ENCODE measurements around the gene NCR3LG1. TPM values are rescaled to one million over a fixed set of nuclear protein-coding genes. Genes with fewer than 3 reads are reported as not detected.

NCR3LG1 gene
- 1.0 TPM for total RNA-seq

GRCh38 chr11:17351510-17352176, at the start of gene NCR3LG1:
TSS of gene NCR3LG1 (plus strand) at chr11:17351800. CDS start at chr11:17351970, 170 bp downstream.
- peak; percentile 50 for DNase-seq

- no peak for DNase-seq
Observed at GRCh38 chr11:17313349-17314231, 38.0 kb upstream of the NCR3LG1 start.

DNA sequence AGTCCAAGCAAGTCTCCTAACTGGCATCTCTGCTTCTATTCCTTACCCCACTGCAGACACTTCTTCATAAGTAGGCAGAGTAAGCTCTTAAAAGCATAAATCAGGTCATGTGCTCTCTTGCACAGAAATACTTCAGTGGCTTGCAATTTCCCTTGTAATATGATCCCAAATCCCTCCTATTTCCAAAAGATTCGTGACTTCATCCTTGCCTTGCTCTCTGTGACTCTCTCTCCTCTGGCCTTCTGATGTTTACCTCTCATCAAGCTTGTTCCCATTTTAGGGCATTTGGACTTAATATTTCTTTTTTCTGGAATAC, 37.4 kb upstream of the NCR3LG1 start:
- peak; percentile 9 for DNase-seq

- DNase-seq: no peak
Observed at GRCh38 chr11:17314904-17315426, 36.6 kb upstream of the NCR3LG1 start.

DNA sequence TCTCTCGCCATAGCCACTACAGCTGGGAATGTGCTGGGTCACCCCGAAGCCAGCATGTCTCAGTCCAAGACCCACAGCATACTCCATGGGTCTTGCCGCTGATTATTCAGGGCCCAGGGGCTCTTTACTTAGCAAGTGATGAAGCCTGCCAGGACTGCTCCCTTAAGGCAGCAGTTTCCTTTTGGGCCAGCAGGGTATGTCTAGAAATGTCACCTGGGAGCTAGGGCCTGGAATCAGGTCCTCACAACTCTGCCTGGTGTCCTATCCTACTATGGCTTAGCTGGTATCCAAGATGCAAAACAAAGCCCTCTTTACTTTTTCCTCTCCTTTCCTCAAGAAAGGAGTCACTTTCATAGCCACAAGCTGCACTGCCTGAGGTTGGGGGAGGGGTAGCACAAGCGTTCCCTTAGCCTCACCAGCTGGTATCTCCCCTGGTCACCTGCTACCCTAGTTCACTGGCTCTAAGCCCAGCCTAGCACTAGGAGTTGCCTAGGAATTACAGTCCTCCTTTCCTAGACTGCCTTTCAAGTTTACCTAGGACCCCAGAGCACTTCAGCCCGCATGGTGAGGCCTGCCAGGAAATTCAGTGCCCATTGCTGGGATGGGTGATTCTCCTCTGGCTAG, 22.6 kb upstream of the NCR3LG1 start:
- no peak for DNase-seq

GRCh38 chr11:17331669-17332068, 19.9 kb upstream of the NCR3LG1 start:
- DNase-seq: no peak

GRCh38 chr11:17333799-17334586, 17.6 kb upstream of the NCR3LG1 start:
- DNase-seq: no peak

DNA sequence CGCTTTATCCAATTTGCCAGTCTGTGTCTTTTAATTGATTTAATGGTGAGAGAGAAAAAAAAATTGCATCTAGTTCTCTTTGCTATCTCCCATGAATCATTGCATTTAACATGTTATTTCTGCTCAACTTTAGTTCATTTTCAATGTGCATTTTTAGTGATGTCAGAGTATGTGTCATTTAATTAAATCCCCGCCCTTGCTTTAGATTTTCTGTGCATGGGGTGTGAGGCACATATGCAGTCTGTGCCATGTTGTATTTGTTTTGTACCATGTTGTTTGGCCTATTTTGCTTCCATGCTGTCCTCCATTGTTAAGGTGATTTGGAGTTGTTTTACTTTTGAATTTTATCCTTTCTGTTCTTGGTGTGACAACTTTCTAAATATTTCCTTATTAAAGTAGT, 8.3 kb upstream of the NCR3LG1 start:
- no peak for DNase-seq

DNA sequence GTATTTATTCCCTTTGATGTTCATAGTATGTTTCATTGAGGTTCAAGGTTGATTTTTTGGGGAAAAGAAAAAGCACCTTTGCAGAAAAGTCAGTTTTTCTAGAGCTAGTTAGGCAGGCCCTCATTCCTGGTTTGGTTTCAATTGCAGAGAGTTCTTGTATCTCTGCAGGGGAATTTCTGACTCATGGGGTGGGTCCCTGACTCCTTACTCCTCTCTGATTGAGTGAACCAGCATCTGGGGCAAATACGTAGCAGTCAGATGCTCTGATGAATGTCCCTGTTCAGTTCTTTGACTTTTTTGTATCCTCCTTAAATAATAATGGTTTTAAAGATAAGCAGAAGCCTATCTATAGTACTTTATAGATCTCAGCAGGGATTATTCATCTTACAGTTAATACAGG, 7.7 kb upstream of the NCR3LG1 start:
- no peak for DNase-seq

DNA sequence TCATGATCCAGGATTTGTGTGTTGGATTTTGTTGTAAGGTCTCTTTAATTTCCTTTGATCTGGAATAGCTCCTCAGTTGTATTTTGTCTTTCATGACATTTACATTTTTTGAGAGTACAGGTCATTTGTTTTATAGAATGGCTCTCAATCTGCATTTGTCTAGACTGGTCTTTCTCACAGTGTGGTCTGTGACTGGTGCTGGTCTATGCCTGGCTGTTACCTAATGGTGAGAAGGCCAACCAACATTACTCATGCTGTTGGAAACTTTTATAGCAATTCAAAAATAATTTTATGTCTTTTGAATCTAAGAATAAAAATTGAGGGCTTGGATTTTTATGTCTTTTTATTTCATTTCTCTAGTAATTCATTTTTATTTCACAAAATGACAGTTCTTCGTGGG, 3.9 kb upstream of the NCR3LG1 start:
- no peak for DNase-seq

- DNase-seq: no peak
Observed at GRCh38 chr11:17350455-17351171, 987 bp upstream of the NCR3LG1 start.

DNA sequence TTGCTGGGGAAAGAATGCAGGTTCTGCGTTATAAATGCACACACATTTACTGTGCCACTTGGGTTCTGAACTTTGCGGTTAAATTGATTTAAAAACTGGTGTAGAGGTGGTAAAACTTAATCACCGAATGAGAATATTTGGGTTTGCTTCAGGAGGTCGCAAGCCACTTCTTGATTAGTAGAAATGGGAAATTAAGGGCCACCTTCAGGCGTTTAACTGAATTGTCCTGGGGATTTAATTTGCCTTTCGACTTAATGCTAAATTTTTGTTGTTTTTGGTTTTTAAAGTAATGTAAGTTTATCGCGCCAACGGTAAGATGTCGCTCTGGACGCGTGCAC, 459 bp upstream of the NCR3LG1 start:
- no peak for DNase-seq

- DNase-seq: peak; percentile 83
Observed at GRCh38 chr11:17352950-17353820, 1.6 kb downstream of the NCR3LG1 start.

GRCh38 chr11:17353821-17354600, 2.4 kb downstream of the NCR3LG1 start:
- DNase-seq: no peak

- peak; percentile 79 for DNase-seq
Observed at GRCh38 chr11:17354601-17354991, 3.0 kb downstream of the NCR3LG1 start.

GRCh38 chr11:17366495-17366894, 14.9 kb downstream of the NCR3LG1 start:
- no peak for DNase-seq

DNA sequence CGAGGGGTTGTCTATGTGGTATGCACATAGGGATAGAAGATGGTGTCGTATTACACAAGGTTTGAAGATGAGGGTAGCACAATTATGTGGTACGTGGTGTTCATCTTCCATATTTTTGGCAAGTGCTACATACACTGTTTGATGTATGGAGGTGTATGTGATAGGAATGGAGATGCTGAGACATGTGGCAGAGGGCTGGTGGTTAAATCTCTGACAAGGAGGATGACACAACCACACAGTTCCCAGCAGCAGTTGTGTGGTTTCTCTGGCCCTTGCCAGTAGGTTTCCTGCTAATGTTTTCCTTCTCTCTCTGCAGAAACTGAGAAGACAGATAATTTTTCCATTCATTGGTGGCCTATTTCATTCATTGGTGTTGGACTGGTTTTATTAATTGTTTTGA, 17.0 kb downstream of the NCR3LG1 start:
- DNase-seq: no peak

DNA sequence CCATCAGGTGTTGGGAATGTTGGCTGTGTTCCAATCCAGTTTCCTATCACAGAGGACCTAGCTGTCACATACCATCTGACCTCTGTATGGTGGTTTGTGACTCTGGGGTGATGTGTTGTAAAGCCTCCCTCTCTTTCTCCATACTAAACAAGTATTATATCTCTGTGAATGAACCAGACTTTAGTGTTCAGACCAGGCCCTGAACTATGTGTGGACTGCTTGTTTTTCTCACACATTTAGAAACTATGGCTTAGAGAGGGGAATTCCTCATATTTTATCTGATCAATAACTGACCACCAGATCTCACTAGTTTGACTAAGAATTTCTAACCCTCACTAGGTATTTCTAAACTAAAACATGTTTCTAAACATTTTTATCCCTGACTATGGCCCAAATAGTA, 17.5 kb downstream of the NCR3LG1 start:
- DNase-seq: no peak

GRCh38 chr11:17369684-17370243, 18.2 kb downstream of the NCR3LG1 start:
- DNase-seq: no peak

DNA sequence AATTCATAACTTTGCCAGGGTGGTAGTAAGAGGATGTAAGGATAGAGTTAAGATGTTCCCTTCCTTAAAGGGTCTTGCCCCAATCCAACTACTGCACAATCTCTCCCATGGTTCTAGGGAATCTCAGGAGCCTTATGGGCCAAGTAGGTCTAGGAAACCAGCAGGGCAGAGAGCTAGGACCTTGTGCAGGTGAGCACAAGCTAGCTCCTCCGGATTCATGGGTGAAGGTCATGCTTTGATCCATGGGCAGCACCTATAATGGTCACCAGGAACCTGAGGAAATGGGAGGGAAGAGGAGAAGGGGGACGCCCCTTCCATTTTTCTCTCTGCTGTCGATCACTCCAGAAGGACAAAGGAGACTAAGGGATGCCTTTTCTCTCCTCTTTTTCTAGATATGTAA, 20.0 kb downstream of the NCR3LG1 start:
- DNase-seq: no peak
